Islet precursor cell (in vitro differentiated cells): ENCODE results near the gene STMND1.

Experiments used
- DNase-seq: peaks from one replicate; pipeline ENCODE4 v3.0.0-alpha.2; 2018

The STMND1 gene

DNA sequence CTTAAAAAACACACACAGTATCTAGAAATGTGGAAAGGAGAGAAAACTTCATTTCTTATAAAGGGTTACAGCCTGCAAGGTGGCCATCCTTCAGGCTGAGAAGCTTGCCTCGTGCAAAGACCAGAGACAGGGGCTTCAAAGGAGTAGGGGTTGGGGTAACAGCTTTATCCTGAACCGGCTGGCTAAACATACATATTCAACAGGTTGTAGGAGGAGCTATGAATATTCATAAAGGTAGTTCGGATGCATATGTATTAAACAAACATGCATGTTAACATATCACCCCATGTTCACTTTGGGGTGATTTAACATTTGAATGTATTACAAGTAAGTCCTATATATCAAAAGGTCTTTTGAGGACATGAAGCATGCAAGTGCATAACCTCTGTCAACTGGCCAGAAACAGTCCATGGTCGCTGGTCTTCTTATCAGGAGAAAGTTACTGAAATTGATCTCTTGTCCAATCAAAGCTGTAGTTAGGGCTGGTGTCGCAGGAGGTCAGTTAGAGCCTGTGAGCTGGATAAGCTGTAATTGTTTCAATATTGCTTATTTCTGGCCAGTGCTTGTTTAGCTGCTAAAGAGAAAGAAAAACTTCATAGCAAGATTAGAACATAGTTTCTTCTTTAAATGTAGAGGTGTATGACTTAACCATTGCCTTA, 2.3 kb upstream of the STMND1 start:
- no peak for DNase-seq

DNA sequence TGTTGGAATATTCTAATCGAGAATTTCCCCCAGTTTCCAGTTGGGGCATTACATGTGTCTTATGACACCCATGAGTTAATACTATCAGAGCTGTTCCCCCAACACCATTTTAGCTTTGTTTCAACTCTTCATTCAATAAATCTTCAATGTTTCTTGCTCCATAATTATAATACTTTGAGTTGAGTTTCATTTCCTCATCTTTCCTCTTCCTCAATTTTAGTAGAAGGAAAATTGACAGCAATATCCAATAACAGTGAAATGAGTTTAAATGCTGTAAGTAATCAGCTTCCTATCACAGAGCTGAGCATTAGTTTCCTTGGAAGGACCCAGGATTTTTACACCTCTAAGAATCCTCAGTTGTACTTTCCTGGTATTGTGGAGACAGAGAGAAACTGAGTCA, 1.0 kb upstream of the STMND1 start:
- DNase-seq = no peak

DNA sequence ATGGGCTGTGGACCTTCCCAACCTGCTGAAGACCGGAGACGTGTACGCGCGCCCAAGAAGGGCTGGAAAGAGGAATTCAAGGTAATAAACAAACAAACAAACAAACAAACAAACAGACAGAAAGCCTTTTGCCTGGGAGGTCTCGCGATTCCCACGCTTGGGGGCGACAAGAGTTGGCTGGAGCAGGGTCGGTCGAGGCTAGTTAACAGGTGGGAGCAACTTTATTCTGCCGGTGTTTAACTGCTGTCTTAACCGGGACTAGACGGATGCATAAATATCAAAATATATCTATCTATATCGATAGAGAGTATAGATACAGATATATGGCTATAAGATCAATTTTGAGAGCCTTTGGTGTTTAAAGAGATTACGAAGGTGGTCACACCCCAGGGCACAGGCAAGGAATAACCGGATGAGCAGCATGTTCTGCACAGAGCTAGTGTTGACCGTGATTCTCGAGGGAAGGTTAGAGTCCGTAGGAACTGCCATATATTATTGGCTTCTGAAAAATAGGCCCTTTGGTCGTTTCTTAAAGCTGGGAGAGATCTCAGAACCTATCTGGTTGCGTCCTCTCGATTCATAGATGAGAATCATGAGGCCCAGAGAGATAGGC, 514 bp downstream of the STMND1 start:
- DNase-seq = no peak

GRCh38 chr6:17103715-17104114, 1.9 kb downstream of the STMND1 start:
- no peak for DNase-seq

DNA sequence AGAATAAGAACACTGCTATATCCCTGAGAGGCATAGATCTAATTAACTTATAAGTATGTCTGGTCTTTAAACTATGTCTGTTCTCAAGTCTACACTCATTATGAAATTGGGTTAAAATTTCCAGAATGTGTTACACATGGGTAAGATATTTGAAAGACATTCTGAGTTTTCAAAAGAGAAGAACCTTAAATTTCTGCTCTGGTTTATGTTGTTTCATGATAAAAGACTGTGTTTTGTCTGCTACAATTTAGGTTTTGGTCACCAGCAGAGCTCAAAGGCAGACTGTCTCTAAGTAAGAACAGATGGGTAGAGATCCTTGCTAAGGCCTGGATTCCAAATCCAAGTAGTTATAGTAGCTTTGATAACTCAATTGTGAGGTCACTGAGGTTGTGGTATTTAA, 6.0 kb downstream of the STMND1 start:
- no peak for DNase-seq

DNA sequence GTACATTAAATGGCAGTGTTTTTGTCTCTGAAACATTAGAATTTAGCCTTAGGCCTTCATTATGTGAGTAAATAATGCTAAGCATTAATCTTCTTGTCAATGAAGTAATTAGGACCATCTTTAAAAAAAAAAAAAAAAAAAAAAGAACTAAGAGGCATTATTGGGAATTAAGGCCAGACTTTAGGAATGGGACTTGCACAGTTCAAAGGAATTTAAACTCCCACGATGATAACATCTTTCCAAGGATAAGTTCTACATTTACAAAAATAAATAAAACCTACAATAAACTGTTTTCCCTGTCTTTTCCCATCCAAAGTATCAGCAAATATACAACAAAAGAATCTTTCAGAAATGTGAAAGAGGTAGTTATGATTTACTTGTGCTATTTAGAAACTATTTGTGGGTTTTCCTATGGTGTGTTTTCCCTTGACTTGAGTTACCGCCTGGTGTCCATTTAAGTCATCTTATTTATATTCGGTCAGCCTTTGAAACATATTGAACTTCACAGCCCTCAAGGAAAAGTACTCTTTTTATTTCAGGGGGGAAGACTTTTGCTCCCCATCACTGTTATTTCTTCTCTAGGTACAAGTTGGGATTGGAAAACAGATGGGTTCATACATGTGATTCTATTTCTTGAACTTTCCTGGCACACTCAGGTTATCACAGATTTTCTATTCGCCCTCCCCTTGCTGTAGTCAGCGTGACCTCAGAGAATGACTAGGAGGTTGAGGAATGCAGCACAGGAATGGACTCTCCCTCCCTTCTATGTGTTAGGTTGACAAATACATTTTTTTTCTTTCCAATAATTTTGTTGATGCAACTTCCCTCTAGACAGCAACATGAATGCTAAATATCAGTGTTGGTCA, 13.6 kb downstream of the STMND1 start:
- DNase-seq = peak; percentile 81

- DNase-seq = peak; percentile 61
These were observed 14.2 kb downstream of the STMND1 start for GRCh38 chr6:17116117-17116440.

DNA sequence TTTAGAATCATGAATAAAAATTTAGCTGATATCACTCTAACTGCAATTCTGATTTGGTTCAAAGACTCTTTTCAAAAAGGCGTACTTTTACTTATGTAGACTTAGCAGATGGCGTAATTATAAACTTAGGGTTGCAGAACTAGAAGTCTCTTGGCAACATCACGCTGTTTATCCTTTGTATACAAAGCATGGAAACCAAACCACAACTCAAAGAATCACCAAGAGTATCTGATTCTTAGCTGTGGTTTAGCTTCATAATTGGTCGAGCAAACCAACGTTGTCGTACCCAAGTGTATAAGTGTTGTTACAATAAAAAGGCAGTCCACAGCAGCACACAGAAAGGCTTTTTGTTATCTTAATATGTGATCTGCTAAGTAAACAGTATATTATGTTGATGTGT, 18.2 kb downstream of the STMND1 start:
- no peak for DNase-seq

- no peak for DNase-seq
These were observed 23.6 kb downstream of the STMND1 start for GRCh38 chr6:17125407-17125806.

DNA sequence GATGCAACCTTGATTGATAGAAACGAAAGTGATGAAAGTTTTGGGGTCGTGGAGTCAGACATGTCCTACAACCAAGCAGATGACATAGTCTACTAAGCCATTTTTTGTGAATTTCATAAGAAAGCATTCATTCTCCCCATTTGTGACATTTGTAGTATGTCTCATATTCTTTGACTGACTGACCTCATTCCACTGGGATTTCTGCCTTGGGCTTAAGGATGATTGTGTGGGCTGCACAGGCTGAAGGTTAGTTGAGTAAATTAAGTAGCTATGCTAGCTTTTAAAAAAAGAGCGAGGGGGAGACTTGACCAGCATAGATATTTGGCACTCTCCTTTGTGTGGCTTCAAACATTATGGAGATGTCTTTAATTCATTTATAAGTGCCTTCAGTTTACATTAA, 28.9 kb downstream of the STMND1 start:
- no peak for DNase-seq

GRCh38 chr6:17132967-17133366, 31.1 kb downstream of the STMND1 start:
- DNase-seq = no peak

- DNase-seq = no peak
These were observed 36.2 kb downstream of the STMND1 start for GRCh38 chr6:17138033-17138432.

DNA sequence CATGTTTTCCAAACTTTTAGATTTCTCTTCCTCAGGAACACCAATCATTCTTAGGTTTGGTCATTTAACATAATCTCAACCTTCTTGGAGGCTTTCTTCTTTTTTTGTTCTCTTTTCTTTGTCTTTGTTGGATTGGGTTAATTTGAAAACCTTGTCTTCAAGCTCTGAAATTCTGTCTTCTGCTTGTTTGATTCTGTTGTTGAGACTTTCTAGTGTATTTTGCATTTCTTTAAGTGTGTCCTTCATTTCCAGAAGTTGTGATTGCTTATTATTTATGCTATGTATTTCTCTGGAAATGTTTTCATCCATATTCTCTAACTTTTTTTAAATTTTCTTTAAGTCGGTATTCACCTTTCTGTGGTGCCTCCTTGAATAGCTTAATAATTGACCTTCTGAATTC, 42.2 kb downstream of the STMND1 start:
- no peak for DNase-seq

GRCh38 chr6:17149571-17149970, 47.7 kb downstream of the STMND1 start:
- no peak for DNase-seq

DNA sequence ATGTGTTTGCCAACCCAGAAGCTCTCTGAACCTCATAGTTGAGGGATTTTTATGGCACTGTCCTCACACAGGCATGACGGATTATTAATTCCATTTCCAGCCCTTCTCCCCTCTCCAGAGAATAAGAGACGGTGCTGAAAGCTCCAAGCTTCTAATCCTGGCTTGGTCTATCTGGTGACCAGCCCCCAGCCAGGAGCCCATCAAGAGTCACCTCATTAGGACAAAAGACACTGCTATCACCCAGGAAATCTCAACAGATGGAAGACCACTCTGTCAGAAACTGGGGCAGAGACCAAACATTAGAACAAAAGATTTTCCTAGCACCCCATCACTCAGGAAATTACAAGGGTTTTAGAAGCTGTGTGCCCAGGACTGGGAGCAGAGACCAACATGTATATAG, 48.2 kb downstream of the STMND1 start:
- no peak for DNase-seq

GRCh38 chr6:17151888-17152287, 50.0 kb downstream of the STMND1 start:
- no peak for DNase-seq

- DNase-seq = no peak
These were observed 50.9 kb downstream of the STMND1 start for GRCh38 chr6:17152703-17153102.

DNA sequence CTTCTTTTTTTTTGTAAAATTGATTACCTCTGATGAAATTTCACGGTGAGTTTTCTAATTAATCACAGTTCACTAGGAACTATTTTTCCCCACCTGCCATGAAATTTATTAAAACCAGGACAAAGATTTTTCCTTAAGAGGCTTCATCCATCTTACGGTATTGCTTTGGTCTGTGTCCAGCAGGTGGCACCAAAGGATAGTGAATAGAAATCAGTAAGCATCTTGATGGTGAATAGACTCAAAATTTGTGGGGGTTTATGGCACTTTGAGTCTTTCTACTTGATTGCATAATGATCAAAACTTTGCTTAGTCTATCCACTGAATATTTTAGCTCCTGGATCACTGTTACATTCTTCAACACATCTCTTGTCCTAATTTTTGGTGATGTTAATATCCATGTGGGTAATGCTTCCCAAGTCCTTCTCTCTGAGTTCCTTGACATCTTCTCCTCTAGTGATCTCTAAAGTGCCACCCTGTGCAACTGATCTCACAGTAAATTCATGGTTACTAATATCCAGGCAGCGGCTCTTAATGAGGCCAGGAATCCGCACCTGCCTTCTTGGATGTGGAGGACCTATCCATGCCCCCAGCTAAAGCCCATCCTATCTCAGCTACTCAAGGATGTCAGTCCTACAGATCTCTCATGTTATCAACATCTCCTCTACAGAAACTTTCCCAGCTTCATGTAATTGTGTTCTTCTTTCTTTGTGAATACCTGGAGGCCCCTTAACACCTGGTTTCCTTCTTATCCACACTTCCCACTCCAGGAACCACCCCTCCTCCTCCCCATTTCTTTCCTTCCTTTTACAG, 54.5 kb downstream of the STMND1 start:
- no peak for DNase-seq

DNA sequence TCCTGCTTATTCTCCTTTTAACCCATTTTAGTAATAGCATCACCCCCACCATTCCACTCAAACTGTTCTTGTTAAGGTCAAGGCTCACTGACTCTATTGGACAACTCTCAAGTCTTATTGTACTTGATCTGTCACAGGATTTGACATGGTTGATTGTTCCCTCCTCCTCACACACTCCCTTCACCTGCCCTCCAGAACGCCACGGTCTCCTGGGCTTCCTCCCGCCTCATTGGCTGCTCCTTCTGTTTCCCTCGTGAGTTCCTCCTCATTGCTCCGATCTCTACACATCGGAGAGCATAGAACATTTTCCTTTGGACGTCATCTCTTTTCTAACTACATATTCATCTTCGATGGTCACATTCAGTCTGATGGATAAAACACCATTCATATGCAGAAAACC, 55.1 kb downstream of the STMND1 start:
- DNase-seq = no peak

- no peak for DNase-seq
These were observed 55.8 kb downstream of the STMND1 start for GRCh38 chr6:17157617-17158016.

DNA sequence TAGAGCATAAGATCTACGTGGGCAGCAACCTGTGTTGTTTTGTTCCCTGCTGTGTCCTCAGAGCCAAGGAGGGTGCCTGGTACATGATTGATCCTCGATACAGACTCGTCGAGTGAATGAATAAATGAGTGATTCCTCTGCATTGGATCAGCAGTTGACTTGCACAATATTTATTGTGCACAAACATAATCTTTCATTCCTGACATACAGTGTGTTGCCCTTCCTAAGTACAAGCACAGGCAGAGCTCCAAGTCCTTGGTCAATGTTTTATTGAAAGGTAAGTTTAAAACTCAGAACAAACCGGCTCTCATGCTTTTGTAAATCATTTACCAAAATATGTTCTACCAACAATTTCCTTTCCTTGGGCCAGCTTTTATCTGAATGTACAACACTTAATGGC, 57.4 kb downstream of the STMND1 start:
- no peak for DNase-seq

DNA sequence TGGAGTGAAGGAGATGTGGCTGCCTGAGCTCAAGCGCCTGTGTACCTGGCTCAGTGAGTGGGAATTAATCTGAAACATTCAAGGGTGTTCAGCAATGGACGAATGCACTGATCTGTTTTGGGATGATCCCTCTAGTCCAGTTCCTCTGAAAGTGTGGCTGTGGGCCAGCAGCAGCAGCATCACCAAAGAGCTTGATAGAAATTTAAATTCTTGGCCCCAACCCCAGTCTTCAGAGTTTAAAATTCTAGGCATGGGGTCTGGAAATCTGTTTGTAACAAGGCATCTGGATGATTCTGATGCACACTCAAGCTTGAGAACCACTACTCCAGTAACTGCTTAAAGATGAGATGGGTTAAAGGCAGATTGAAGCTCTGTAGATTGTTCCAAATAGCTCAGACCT, 59.2 kb downstream of the STMND1 start:
- DNase-seq = no peak

- DNase-seq = no peak
These were observed 63.5 kb downstream of the STMND1 start for GRCh38 chr6:17165383-17165782.
